Omental fat pad (tissue), 4 donors: ENCODE results near the gene EXT2. TPM values are rescaled to one million over a fixed set of nuclear protein-coding genes. Genes with fewer than 3 reads are reported as not detected.

Experiments used
- ATAC-seq: fragments of 150-250 bp; one replicate; pipeline ENCODE4 v1.9.1; 2016; ENCODE audit warnings: mild to moderate bottlenecking, moderate library complexity; ENCODE audit not compliant: low FRiP score
- DNase-seq: peaks from one replicate; pipeline ENCODE4 v3.0.0-alpha.2; 2019; ENCODE audit warnings: low spot score
- CTCF ChIP-seq, 3 donors: fragments of 450-650 bp; IDR thresholded peaks; one replicate each; pipeline ENCODE4 v1.5.1; 2016 to 2017; ENCODE audit warnings: antibody characterized with exemption in 3 of 3, mild to moderate bottlenecking in 3 of 3, moderate library complexity in 2 of 3
- total RNA-seq, 4 donors: library from RNA; depleted of rRNA; stranded (reverse); fragments of >200 nt; gene quantifications; one replicate each; pipeline ENCODE4 v1.1.0, GENCODE V29; 2016

Gene EXT2
- total RNA-seq, 4 donors from 2014 or later = 60.5 to 91.0 (median 76.1) TPM

- no peak for TF ChIP-seq CTCF (IDR thresholded peaks at IDR 0.05)
- no peak for ATAC-seq
- no peak for DNase-seq
Measured at GRCh38 chr11:44162004-44162403, 66.5 kb downstream of the EXT2 start.

GRCh38 chr11:44162662-44163061, 67.2 kb downstream of the EXT2 start:
- ATAC-seq = no peak
- DNase-seq = no peak
- no peak for TF ChIP-seq CTCF (IDR thresholded peaks at IDR 0.05)

- no peak for DNase-seq
- TF ChIP-seq CTCF (IDR thresholded peaks at IDR 0.05) = no peak
- no peak for ATAC-seq
Measured at GRCh38 chr11:44165432-44165831, 70.0 kb downstream of the EXT2 start.

GRCh38 chr11:44167046-44167445, 71.6 kb downstream of the EXT2 start:
- TF ChIP-seq CTCF (IDR thresholded peaks at IDR 0.05) = no peak
- no peak for ATAC-seq

GRCh38 chr11:44171518-44171917, 76.0 kb downstream of the EXT2 start:
- no peak for ATAC-seq
- no peak for DNase-seq
- no peak for TF ChIP-seq CTCF (IDR thresholded peaks at IDR 0.05)

More at GRCh38 chr11:44167046-44167445, 71.6 kb downstream of the EXT2 start:
- DNase-seq = no peak

GRCh38 chr11:44172966-44173365, 77.5 kb downstream of the EXT2 start:
- TF ChIP-seq CTCF (IDR thresholded peaks at IDR 0.05) = no peak

GRCh38 chr11:44174842-44175241, 79.4 kb downstream of the EXT2 start:
- no peak for DNase-seq
- no peak for TF ChIP-seq CTCF (IDR thresholded peaks at IDR 0.05)
- no peak for ATAC-seq

More at GRCh38 chr11:44172966-44173365, 77.5 kb downstream of the EXT2 start:
- DNase-seq (no peak), ATAC-seq (no peak)
